SK-N-SH treated with all-trans-retinoic acid at 6 μM for 48 hours (cell line): ENCODE data around the gene SMIM38.

Source experiments
- CSDC2 ChIP-seq: fragments of 250-450 bp; sonication (Bioruptor Pico); IDR thresholded peaks from 2 replicates; pipeline ENCODE4 v1.5.0; 2020; ENCODE audit warnings: mild to moderate bottlenecking, moderate library complexity
- ESRRG ChIP-seq: fragments of 250-450 bp; sonication (Bioruptor Pico); IDR thresholded peaks from 2 replicates; pipeline ENCODE4 v1.6.1; 2021; ENCODE audit warnings: mild to moderate bottlenecking
- OSR1 ChIP-seq: fragments of 250-450 bp; sonication (Bioruptor Pico); IDR thresholded peaks from 2 replicates; pipeline ENCODE4 v1.8.0; 2022; ENCODE audit warnings: moderate library complexity, mild to moderate bottlenecking, inconsistent platforms
- PPARA ChIP-seq: fragments of 250-450 bp; sonication (Bioruptor Pico); IDR thresholded peaks from 2 replicates; pipeline ENCODE4 v1.5.0; 2020; ENCODE audit warnings: mild to moderate bottlenecking, borderline replicate concordance
- RARB ChIP-seq: fragments of 250-450 bp; sonication (Bioruptor Pico); IDR thresholded peaks from 2 replicates; pipeline ENCODE4 v1.8.0; 2021; ENCODE audit warnings: mild to moderate bottlenecking, moderate library complexity
- SNAI2 ChIP-seq: fragments of 250-450 bp; sonication (Bioruptor Pico); IDR thresholded peaks from 2 replicates; pipeline ENCODE4 v1.5.0; 2020; ENCODE audit warnings: mild to moderate bottlenecking, moderate library complexity
- TCF4 ChIP-seq: fragments of 250-450 bp; sonication (Bioruptor Pico); IDR thresholded peaks from 2 replicates; pipeline ENCODE4 v1.8.0; 2021; ENCODE audit warnings: mild to moderate bottlenecking, moderate library complexity, borderline replicate concordance
- TOX ChIP-seq: fragments of 250-450 bp; sonication (Bioruptor Pico); IDR thresholded peaks from 2 replicates; pipeline ENCODE4 v1.8.0; 2021; ENCODE audit warnings: mild to moderate bottlenecking, moderate library complexity, borderline replicate concordance
- ZFP3 ChIP-seq: fragments of 250-450 bp; sonication (Bioruptor Pico); IDR thresholded peaks from 2 replicates; pipeline ENCODE4 v1.5.0; 2020; ENCODE audit warnings: mild to moderate bottlenecking, moderate library complexity
- ZNF70 ChIP-seq: fragments of 450-650 bp; formaldehyde crosslinking; IDR thresholded peaks from 2 replicates; pipeline ENCODE4 v1.5.0; 2020; ENCODE audit warnings: mild to moderate bottlenecking, moderate library complexity
- TF ChIP-seq, protein P1 (sequence below): fragments of 250-450 bp; sonication (Bioruptor Pico); IDR thresholded peaks from 2 replicates; pipeline ENCODE4 v1.8.0; 2020; ENCODE audit warnings: mild to moderate bottlenecking, moderate library complexity, borderline replicate concordance
- TF ChIP-seq, protein P2 (sequence below): fragments of 250-450 bp; sonication (Bioruptor Pico); IDR thresholded peaks from 2 replicates; pipeline ENCODE4 v1.5.1; 2020; ENCODE audit warnings: low read depth, mild to moderate bottlenecking, moderate library complexity
- TF ChIP-seq, protein P3 (sequence below): fragments of 250-450 bp; sonication (Bioruptor Pico); IDR thresholded peaks from 2 replicates; pipeline ENCODE4 v1.5.1; 2021; ENCODE audit warnings: mild to moderate bottlenecking, moderate library complexity

DNA sequence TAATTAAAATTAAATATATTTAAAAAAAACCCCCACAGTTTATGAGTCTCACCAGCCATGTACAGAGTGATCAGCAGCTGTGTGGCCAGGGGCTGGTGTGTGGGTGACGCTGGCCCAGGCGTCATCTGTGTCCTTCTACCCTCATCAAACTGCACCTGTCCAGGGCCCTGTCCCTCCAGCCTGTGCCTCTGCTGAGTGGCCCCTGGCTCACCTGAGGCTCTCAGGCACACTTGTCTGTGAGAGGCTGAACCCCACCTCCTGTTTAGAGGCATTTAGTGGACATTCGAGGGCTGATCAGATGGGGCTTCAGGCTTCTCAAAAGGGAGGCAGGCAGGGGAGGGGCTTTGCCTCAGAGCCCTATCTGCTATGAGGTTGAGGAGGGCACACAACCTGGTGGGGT, 29.9 kb upstream of the SMIM38 start:
- no peak for TF ChIP-seq ZNF70 (CRISPR knock-in tag)
- TF ChIP-seq PPARA: no peak
- TF ChIP-seq, protein P1, sequence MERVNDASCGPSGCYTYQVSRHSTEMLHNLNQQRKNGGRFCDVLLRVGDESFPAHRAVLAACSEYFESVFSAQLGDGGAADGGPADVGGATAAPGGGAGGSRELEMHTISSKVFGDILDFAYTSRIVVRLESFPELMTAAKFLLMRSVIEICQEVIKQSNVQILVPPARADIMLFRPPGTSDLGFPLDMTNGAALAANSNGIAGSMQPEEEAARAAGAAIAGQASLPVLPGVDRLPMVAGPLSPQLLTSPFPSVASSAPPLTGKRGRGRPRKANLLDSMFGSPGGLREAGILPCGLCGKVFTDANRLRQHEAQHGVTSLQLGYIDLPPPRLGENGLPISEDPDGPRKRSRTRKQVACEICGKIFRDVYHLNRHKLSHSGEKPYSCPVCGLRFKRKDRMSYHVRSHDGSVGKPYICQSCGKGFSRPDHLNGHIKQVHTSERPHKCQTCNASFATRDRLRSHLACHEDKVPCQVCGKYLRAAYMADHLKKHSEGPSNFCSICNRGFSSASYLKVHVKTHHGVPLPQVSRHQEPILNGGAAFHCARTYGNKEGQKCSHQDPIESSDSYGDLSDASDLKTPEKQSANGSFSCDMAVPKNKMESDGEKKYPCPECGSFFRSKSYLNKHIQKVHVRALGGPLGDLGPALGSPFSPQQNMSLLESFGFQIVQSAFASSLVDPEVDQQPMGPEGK (CRISPR knock-in tag): no peak
- no peak for TF ChIP-seq SNAI2
- TF ChIP-seq OSR1 (CRISPR knock-in tag): no peak
- no peak for TF ChIP-seq CSDC2 (CRISPR knock-in tag)
- TF ChIP-seq ZFP3 (CRISPR knock-in tag): no peak
- no peak for TF ChIP-seq TOX (CRISPR knock-in tag)
- no peak for TF ChIP-seq ESRRG
- TF ChIP-seq RARB (CRISPR knock-in tag): no peak
- no peak for TF ChIP-seq TCF4 (CRISPR knock-in tag)
- TF ChIP-seq, protein P2, sequence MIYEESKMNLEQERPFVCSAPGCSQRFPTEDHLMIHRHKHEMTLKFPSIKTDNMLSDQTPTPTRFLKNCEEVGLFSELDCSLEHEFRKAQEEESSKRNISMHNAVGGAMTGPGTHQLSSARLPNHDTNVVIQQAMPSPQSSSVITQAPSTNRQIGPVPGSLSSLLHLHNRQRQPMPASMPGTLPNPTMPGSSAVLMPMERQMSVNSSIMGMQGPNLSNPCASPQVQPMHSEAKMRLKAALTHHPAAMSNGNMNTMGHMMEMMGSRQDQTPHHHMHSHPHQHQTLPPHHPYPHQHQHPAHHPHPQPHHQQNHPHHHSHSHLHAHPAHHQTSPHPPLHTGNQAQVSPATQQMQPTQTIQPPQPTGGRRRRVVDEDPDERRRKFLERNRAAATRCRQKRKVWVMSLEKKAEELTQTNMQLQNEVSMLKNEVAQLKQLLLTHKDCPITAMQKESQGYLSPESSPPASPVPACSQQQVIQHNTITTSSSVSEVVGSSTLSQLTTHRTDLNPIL (CRISPR knock-in tag): no peak
- TF ChIP-seq, protein P3, sequence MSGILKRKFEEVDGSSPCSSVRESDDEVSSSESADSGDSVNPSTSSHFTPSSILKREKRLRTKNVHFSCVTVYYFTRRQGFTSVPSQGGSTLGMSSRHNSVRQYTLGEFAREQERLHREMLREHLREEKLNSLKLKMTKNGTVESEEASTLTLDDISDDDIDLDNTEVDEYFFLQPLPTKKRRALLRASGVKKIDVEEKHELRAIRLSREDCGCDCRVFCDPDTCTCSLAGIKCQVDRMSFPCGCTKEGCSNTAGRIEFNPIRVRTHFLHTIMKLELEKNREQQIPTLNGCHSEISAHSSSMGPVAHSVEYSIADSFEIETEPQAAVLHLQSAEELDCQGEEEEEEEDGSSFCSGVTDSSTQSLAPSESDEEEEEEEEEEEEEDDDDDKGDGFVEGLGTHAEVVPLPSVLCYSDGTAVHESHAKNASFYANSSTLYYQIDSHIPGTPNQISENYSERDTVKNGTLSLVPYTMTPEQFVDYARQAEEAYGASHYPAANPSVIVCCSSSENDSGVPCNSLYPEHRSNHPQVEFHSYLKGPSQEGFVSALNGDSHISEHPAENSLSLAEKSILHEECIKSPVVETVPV (CRISPR knock-in tag): no peak
